SK-N-MC (cell line): ENCODE data around the gene AGAP3.

ENCODE experiments used
- DNase-seq: peaks from one replicate; pipeline ENCODE4 v3.0.0-alpha.2; 2011; ENCODE audit warnings: low read depth, low spot score
- H3K27ac ChIP-seq: fragments of 200-600 bp; sonication (generic); 2 replicates; pipeline ENCODE4 v1.5.1; 2016; ENCODE audit warnings: mixed run types
- H3K36me3 ChIP-seq: fragments of 200-600 bp; sonication (generic); 2 replicates; pipeline ENCODE4 v1.6.1; 2017; ENCODE audit warnings: antibody characterized with exemption, low read length, mixed read lengths; ENCODE audit not compliant: insufficient read depth
- H3K4me3 ChIP-seq: fragments of 200-600 bp; sonication (generic); 2 replicates; pipeline ENCODE4 v1.5.1; 2016
- H3K9ac ChIP-seq: fragments of 200-600 bp; sonication (generic); 2 replicates; pipeline ENCODE4 v1.8.0; 2017; ENCODE audit warnings: mixed run types, mixed read lengths; ENCODE audit not compliant: insufficient read length
- H3K9me3 ChIP-seq: fragments of 200-600 bp; sonication (generic); 2 replicates; pipeline ENCODE4 v1.6.1; 2017; ENCODE audit warnings: low read depth, mild to moderate bottlenecking, antibody characterized with exemption, low read length, moderate library complexity, mixed read lengths
- EZH2 ChIP-seq: fragments of 200-600 bp; sonication (generic); IDR thresholded peaks from one replicate; pipeline ENCODE4 v1.6.1; 2017; ENCODE audit warnings: antibody characterized with exemption
- FOXP2 ChIP-seq: optimal IDR thresholded peaks from 2 replicates; pipeline ENCODE3; 2011; ENCODE audit warnings: mild to moderate bottlenecking, moderate library complexity; ENCODE audit not compliant: insufficient read depth; ENCODE audit errors: extremely low read length, control extremely low read depth
- POLR2AphosphoS5 ChIP-seq: IDR thresholded peaks from 2 replicates; pipeline ENCODE4 v1.6.1; 2012; ENCODE audit warnings: mild to moderate bottlenecking, low read depth, low read length, borderline replicate concordance

The AGAP3 gene

DNA sequence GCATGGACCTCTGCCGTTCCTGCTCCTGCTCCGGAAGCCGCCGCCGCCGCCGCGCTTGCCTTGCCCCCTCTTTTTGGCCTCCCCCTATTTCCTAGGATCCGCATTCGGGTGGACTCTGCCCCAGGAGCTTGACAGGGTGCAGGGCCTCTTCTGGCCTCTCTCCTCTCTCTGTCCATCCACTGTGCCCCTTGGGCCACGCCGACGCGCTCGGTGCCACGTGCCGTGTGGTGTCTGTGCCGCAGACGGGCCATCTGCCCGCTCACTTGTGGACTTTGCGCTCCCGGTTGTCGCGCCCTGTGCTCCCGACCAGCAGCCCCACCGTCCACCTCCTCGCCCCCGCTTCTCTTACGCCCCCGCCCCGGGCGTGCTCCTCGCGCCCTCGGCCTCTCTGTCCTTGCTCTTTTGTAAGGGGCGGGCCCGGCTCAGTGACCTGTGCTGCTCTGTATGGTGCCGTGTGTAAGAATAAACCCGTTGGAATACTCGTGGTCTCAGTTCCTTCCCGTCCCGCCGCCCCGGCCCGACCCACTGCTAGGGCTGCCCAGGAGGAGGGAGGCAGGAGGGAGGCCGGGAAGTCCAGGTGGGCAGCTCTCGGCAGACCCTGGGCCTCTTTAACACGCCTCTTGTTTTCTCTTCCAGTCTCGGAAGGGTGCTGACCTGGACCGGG lies 37.0 kb downstream of the AGAP3 start:
- Histone ChIP-seq H3K27ac (no peak overlapping the region), H3K4me3 (no peak overlapping the region), H3K9ac (no peak overlapping the region), H3K36me3 (peaks cover 15% of the 10 kb centered on the region; the same call in 1 of the 2 replicates), H3K9me3 (no peaks in the 10 kb centered on the region)
- TF ChIP-seq FOXP2: no peak
- TF ChIP-seq POLR2AphosphoS5: no peak
- no peak for TF ChIP-seq EZH2
- no peak for DNase-seq

- H3K9ac ChIP-seq: no peak overlapping the region
- TF ChIP-seq FOXP2: no peak
- no peak for TF ChIP-seq EZH2
- no peak for TF ChIP-seq POLR2AphosphoS5
- DNase-seq: no peak
- H3K4me3 ChIP-seq: no peak overlapping the region
- no peak overlapping the region for H3K27ac ChIP-seq
- no peaks in the 10 kb centered on the region for H3K9me3 ChIP-seq
- peaks cover 21% of the 10 kb centered on the region; the same call in 1 of the 2 replicates for H3K36me3 ChIP-seq
Measured at GRCh38 chr7:151123822-151124464, 37.7 kb downstream of the AGAP3 start.

DNA sequence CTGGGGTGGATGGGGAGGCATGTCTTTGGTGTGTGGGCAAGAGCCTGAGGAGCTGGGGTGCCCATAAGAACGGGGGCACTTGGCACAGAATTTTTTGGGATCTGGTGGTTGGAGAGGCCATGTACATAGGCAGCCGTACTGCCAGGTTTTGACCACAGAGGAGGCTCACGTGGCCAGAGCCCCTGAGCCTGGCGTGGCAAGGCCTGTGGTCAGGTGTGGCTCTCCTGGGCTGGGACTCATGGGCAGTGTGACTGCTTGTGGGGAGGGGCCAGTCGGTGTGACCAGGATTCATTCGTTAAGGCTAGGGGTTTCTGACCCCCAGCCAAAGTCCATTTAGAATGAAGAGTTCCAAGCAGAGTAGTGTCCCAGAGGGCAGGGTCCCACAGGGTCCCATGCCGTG lies 38.2 kb downstream of the AGAP3 start:
- no peak overlapping the region for H3K27ac ChIP-seq
- DNase-seq: no peak
- no peak overlapping the region for H3K4me3 ChIP-seq
- no peak overlapping the region for H3K9ac ChIP-seq
- TF ChIP-seq POLR2AphosphoS5 (no peak), EZH2 (no peak), FOXP2 (no peak)
- peaks cover 22% of the 10 kb centered on the region; the same call in 1 of the 2 replicates for H3K36me3 ChIP-seq
- no peaks in the 10 kb centered on the region for H3K9me3 ChIP-seq

DNA sequence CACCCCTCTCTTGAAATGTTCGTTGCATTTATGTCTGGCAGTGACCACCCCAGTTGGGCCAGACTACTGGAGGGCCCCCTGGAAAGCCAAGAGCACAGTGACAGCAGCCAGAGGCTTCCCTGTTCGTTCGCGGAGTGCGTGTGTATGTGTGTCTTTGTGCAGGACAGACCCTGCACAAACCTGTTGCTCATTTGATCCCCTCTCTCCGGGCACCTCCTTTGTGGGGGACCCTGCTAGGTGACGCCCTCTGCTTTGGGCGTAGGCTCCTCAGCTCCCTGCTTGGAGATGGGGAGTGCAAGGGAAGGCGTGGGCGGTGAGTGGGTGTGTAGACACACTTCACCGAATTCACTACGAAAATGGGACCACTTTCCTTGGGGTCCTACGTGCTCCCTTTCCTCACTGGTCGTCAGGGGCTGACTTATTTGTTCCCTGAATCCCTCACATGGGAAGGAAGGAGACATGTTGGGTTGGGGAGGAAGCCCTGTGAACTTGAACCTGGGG lies 38.7 kb downstream of the AGAP3 start:
- no peak for TF ChIP-seq FOXP2
- no peak for TF ChIP-seq EZH2
- TF ChIP-seq POLR2AphosphoS5: no peak
- Histone ChIP-seq H3K4me3 (no peak overlapping the region), H3K36me3 (peaks cover 25% of the 10 kb centered on the region; the same call in 1 of the 2 replicates)

DNA sequence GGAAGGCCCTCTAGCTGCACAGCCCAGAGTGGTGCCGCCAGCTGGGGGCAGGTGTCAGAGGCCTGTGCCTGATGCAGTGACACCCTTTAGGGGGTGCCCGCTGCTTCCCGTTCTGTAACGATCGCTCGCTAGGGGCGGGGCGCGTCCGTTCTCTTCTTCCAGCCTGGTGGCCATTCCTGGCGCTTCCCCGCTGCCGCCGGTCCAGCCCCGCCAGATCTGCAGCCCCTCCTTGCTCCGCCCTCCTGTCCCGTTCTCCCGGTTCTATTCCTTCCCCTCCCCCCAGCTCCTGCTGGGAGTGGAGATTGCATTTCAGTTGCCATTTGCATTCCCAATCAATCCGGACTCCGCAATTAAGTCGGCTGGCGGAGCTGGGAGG lies 39.2 kb downstream of the AGAP3 start:
- Histone ChIP-seq H3K36me3 (peaks cover 29% of the 10 kb centered on the region; the same call in 1 of the 2 replicates), H3K27ac (no peak overlapping the region), H3K9ac (no peak overlapping the region), H3K9me3 (no peaks in the 10 kb centered on the region), H3K4me3 (no peak overlapping the region)
- DNase-seq: no peak
- TF ChIP-seq POLR2AphosphoS5 (no peak), EZH2 (no peak), FOXP2 (no peak)

More for the DNA sequence above, 38.7 kb downstream of the AGAP3 start:
- DNase-seq: no peak
- Histone ChIP-seq H3K9ac (no peak overlapping the region), H3K9me3 (no peaks in the 10 kb centered on the region), H3K27ac (no peak overlapping the region)

- Histone ChIP-seq H3K9me3 (no peaks in the 10 kb centered on the region), H3K9ac (no peak overlapping the region), H3K27ac (no peak overlapping the region), H3K36me3 (peaks cover 29% of the 10 kb centered on the region; the same call in 1 of the 2 replicates), H3K4me3 (no peak overlapping the region)
- no peak for TF ChIP-seq POLR2AphosphoS5
- no peak for TF ChIP-seq FOXP2
- TF ChIP-seq EZH2: no peak
- no peak for DNase-seq
Measured at GRCh38 chr7:151125846-151126481, 39.7 kb downstream of the AGAP3 start.

DNA sequence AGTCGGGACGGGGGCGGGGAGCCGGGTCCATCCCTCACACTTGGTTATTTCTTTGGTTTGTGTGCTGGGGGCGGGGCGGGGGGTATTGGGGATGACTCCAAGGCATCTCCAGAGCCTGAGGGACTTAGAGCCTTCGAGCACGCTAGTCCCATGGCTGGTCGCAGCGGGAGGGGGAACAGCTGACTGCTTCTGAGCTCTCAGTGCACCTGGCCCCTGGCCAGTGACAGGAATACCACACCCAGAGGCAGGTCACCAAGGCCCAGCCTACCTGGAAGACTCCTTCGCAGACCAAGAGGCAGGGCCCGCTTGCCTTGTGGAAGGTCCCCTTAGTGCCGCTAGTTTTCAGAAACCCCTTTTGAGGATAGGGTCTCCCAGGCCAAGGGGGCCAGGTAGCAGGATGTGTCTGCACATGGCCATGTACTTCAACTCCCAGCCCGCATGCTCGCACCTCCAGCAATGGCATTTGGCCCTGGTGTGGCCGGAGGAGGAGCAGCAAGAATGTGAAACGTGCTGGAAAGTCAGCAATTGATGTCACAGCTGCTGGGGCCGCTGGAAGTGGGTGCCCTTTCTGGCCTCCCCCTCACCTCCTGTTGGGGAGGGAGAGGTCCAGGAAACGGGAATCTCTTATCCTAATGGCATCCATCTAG lies 40.3 kb downstream of the AGAP3 start:
- Histone ChIP-seq H3K4me3 (no peak overlapping the region), H3K9me3 (no peaks in the 10 kb centered on the region), H3K9ac (no peak overlapping the region), H3K27ac (no peak overlapping the region), H3K36me3 (peaks cover 29% of the 10 kb centered on the region; the same call in 1 of the 2 replicates)
- no peak for DNase-seq
- TF ChIP-seq FOXP2: no peak
- TF ChIP-seq POLR2AphosphoS5: no peak
- no peak for TF ChIP-seq EZH2

GRCh38 chr7:151128144-151128543 lies 41.9 kb downstream of the AGAP3 start:
- Histone ChIP-seq H3K9ac (no peak overlapping the region), H3K4me3 (no peak overlapping the region), H3K36me3 (peaks cover 28% of the 10 kb centered on the region; the same call in 1 of the 2 replicates), H3K9me3 (no peaks in the 10 kb centered on the region), H3K27ac (no peak overlapping the region)
- DNase-seq: no peak
- TF ChIP-seq EZH2 (no peak), POLR2AphosphoS5 (no peak), FOXP2 (no peak)
